Myometrial cell (primary cell): ENCODE data around the gene IL4I1. TPM values are rescaled to one million over a fixed set of nuclear protein-coding genes. Genes with fewer than 3 reads are reported as not detected.

Source experiments
- total RNA-seq: library from RNA; depleted of rRNA; stranded (reverse); fragments of >200 nt; gene quantifications from 2 replicates; pipeline ENCODE4 v1.2.3, GENCODE V29; 2015

Gene IL4I1
- not detected in 2 replicates for total RNA-seq

GRCh38 chr19:49896863-49897621, at the start of gene IL4I1:
Gene IL4I1 (minus strand): TSS chr19:49896887. CDS start chr19:49896160, 727 bp downstream.

GRCh38 chr19:49929121-49929610, 32.5 kb upstream of the IL4I1 start, which contains the start of the genes ATF5 and NUP62:
Gene ATF5 (plus strand): TSS chr19:49929205. CDS start chr19:49930851, 1,646 bp downstream.
Gene NUP62 (minus strand): TSS chr19:49929504. CDS start chr19:49909807, 19,697 bp downstream.

GRCh38 chr19:49877020-49877878, 19.4 kb downstream of the IL4I1 start, which contains the start of the genes AKT1S1 and TBC1D17:
Gene AKT1S1 (minus strand): TSS chr19:49877355. CDS start chr19:49873295, 4,060 bp downstream.
Gene TBC1D17 (plus strand): TSS chr19:49877702. CDS start chr19:49877724, 22 bp downstream.

GRCh38 chr19:49866933-49867782, 29.5 kb downstream of the IL4I1 start, which contains the start of gene PNKP:
Gene PNKP (minus strand): TSS chr19:49867576. CDS start chr19:49867204, 372 bp downstream.

GRCh38 chr19:49850487-49851342, 46.0 kb downstream of the IL4I1 start, which contains the start of gene PTOV1:
Gene PTOV1 (plus strand): TSS chr19:49851159.

Other genes with a start within 250 kb of the IL4I1 start
- gene IRF3, start 231.0 kb downstream of the IL4I1 start, total RNA-seq: 61.7 and 64.0 TPM in 2 replicates
- 25.7 and 36.3 TPM in 2 replicates for gene BCL2L12, start 231.0 kb downstream of the IL4I1 start, total RNA-seq
- 423 and 449 TPM in 2 replicates for gene PRMT1, start 219.6 kb downstream of the IL4I1 start, total RNA-seq
- 0.86 and 2.3 TPM in 2 replicates for gene ADM5, start 207.3 kb downstream of the IL4I1 start, total RNA-seq
- gene CPT1C, start 205.8 kb downstream of the IL4I1 start, total RNA-seq: 35.7 and 43.8 TPM in 2 replicates
- 0.18 and 0.58 TPM in 2 replicates for gene TSKS, start 133.6 kb downstream of the IL4I1 start, total RNA-seq
- gene AP2A1, start 129.9 kb downstream of the IL4I1 start, total RNA-seq: 163 and 186 TPM in 2 replicates
- gene FUZ, start 83.6 kb downstream of the IL4I1 start, total RNA-seq: 24.1 and 28.8 TPM in 2 replicates
- 26.2 and 27.3 TPM in 2 replicates for gene MED25, start 78.6 kb downstream of the IL4I1 start, total RNA-seq
- gene PTOV1, start 45.7 kb downstream of the IL4I1 start, total RNA-seq: 67.3 and 98.9 TPM in 2 replicates
- 52.5 and 76.4 TPM in 2 replicates for gene PNKP, start 29.3 kb downstream of the IL4I1 start, total RNA-seq
- gene AKT1S1, start 19.5 kb downstream of the IL4I1 start, total RNA-seq: 27.6 and 37.5 TPM in 2 replicates
- gene TBC1D17, start 19.2 kb downstream of the IL4I1 start, total RNA-seq: 26.2 and 48.1 TPM in 2 replicates
- 14.0 and 20.2 TPM in 2 replicates for gene ATF5, start 32.3 kb upstream of the IL4I1 start, total RNA-seq
- 28.8 and 33.1 TPM in 2 replicates for gene NUP62, start 32.6 kb upstream of the IL4I1 start, total RNA-seq
- not detected in 2 replicates for gene SIGLEC11, start 64.3 kb upstream of the IL4I1 start, total RNA-seq
- gene VRK3, start 128.5 kb upstream of the IL4I1 start, total RNA-seq: 36.3 and 38.1 TPM in 2 replicates
- gene ZNF473, start 129.1 kb upstream of the IL4I1 start, total RNA-seq: 3.7 TPM in 2 replicates